CD14-positive monocyte (primary cell): ENCODE measurements around the gene C3orf52. TPM values are rescaled to one million over a fixed set of nuclear protein-coding genes. Genes with fewer than 3 reads are reported as not detected.

Source experiments
- DNase-seq, 3 donors: peaks; one replicate each; pipeline ENCODE4 v3.0.0-alpha.2; 2011 to 2022
- H2AFZ ChIP-seq: 2 replicates; pipeline ENCODE4 v1.6.0; 2012; ENCODE audit warnings: mild to moderate bottlenecking, low read depth, low read length, inconsistent platforms; ENCODE audit not compliant: insufficient read depth, poor library complexity, severe bottlenecking
- H3K27ac ChIP-seq, 2 donors: 1 replicate in 1 of 2; 2 replicates in 1 of 2; pipeline ENCODE4 v1.5.1; 2012 to 2013; ENCODE audit warnings: low read length in 2 of 2, control low read depth in 1 of 2, inconsistent platforms in 1 of 2, low read depth in 1 of 2, mild to moderate bottlenecking in 1 of 2
- H3K27me3 ChIP-seq, 2 donors: one replicate each; pipeline versions ENCODE4 v1.6.0 to v1.6.1; 2011 to 2013; ENCODE audit warnings: low read length in 2 of 2; ENCODE audit not compliant: control insufficient read depth in 2 of 2, insufficient read depth in 2 of 2
- H3K36me3 ChIP-seq, 2 donors: replicated peaks in 1 of 2; 1 replicate in 1 of 2; 2 replicates in 1 of 2; pipeline versions ENCODE4 v1.5.1 to v1.6.1; 2012 to 2013; ENCODE audit warnings: low read length in 2 of 2, control low read depth in 1 of 2, inconsistent platforms in 1 of 2, mild to moderate bottlenecking in 1 of 2; ENCODE audit not compliant: insufficient read depth in 2 of 2, control insufficient read depth in 1 of 2
- H3K4me1 ChIP-seq, 2 donors: 1 replicate in 1 of 2; 2 replicates in 1 of 2; pipeline versions ENCODE4 v1.5.1 to v1.6.1; 2012 to 2013; ENCODE audit warnings: low read length in 2 of 2, control low read depth in 1 of 2, inconsistent platforms in 1 of 2, mild to moderate bottlenecking in 1 of 2, moderate library complexity in 1 of 2; ENCODE audit not compliant: insufficient read depth in 2 of 2, control insufficient read depth in 1 of 2
- H3K4me2 ChIP-seq: replicated peaks from 2 replicates; pipeline ENCODE3; 2012; ENCODE audit warnings: low read length, moderate library complexity, mild to moderate bottlenecking; ENCODE audit not compliant: poor library complexity, severe bottlenecking; ENCODE audit errors: extremely low read depth
- H3K4me3 ChIP-seq, 3 experiments: fragments of 200-600 bp in 1 of 3; sonication (generic) in 1 of 3; replicated peaks in 1 of 3; 1 replicate in 2 of 3; 2 replicates in 1 of 3; pipeline ENCODE4 v1.5.1; 2011 to 2013; ENCODE audit warnings: low read length in 3 of 3, mild to moderate bottlenecking in 3 of 3, control low read depth in 2 of 3, low read depth in 2 of 3, inconsistent platforms in 1 of 3, moderate library complexity in 1 of 3
- H3K79me2 ChIP-seq: 2 replicates; pipeline ENCODE4 v1.6.0; 2012; ENCODE audit warnings: mild to moderate bottlenecking, control low read depth, inconsistent platforms, low read length, moderate library complexity; ENCODE audit not compliant: insufficient read depth
- H3K9ac ChIP-seq: 2 replicates; pipeline ENCODE4 v1.6.0; 2017; ENCODE audit warnings: low read length, mild to moderate bottlenecking; ENCODE audit not compliant: insufficient read depth, poor library complexity, severe bottlenecking
- H3K9me3 ChIP-seq, 2 donors: replicated peaks in 1 of 2; 1 replicate in 1 of 2; 2 replicates in 1 of 2; pipeline versions ENCODE4 v1.5.1 to v1.6.1; 2012 to 2013; ENCODE audit warnings: low read length in 2 of 2, control low read depth in 1 of 2; ENCODE audit not compliant: control insufficient read depth in 1 of 2, insufficient read depth in 1 of 2
- H4K20me1 ChIP-seq: 2 replicates; pipeline ENCODE4 v1.6.0; 2012; ENCODE audit warnings: mild to moderate bottlenecking, low read length, control low read depth, moderate library complexity; ENCODE audit not compliant: insufficient read depth
- H3K27ac Mint-ChIP-seq, 7 donors: one replicate each; pipeline ENCODE4 v1.8.0; 2020; ENCODE audit warnings: mild to moderate bottlenecking in 7 of 7, mixed read lengths in 7 of 7, moderate library complexity in 6 of 7, inconsistent platforms in 2 of 7
- H3K27me3 Mint-ChIP-seq, 3 donors: one replicate each; pipeline ENCODE4 v1.8.0; 2021 to 2022; ENCODE audit warnings: low read depth in 3 of 3, mild to moderate bottlenecking in 3 of 3, mixed read lengths in 3 of 3, moderate library complexity in 3 of 3, inconsistent platforms in 1 of 3
- H3K36me3 Mint-ChIP-seq, 2 donors: one replicate each; pipeline ENCODE4 v1.8.0; 2020; ENCODE audit warnings: mixed read lengths in 2 of 2, inconsistent platforms in 1 of 2, mild to moderate bottlenecking in 1 of 2
- H3K4me1 Mint-ChIP-seq: one replicate; pipeline ENCODE4 v1.8.0; 2020; ENCODE audit warnings: mild to moderate bottlenecking, mixed read lengths
- H3K4me3 Mint-ChIP-seq, 2 donors: one replicate each; pipeline ENCODE4 v1.8.0; 2020; ENCODE audit warnings: mild to moderate bottlenecking in 2 of 2, mixed read lengths in 2 of 2, moderate library complexity in 1 of 2
- H3K9me3 Mint-ChIP-seq, 7 donors: one replicate each; pipeline ENCODE4 v1.8.0; 2020 to 2022; ENCODE audit warnings: mixed read lengths in 7 of 7, mild to moderate bottlenecking in 6 of 7, moderate library complexity in 6 of 7, inconsistent platforms in 2 of 7
- WGBS: methylation state at CpG from one replicate; pipeline ENCODE4 v1.1.5; 2013; ENCODE audit warnings: missing lambda C conversion rate; ENCODE audit not compliant: insufficient coverage; 5-methylcytosine and 5-hydroxymethylcytosine counted together
- intact Hi-C, 2 donors: fragments of 100-400 bp; cut with micrococcal nuclease; formaldehyde crosslinking; loops; one replicate each; pipeline versions ENCODE4 v1.15.0 to v1.15.1; 2023
- polyA plus RNA-seq, 3 donors: library from polyadenylated mRNA; depleted of rRNA in 1 of 3; unstranded in 2 of 3; stranded (reverse) in 1 of 3; fragments of 300-500 nt in 2 of 3; fragments of >200 nt in 1 of 3; fragmentation: Illumina TruSeq in 2 of 3; gene quantifications; 1 replicate in 2 of 3; 2 replicates in 1 of 3; pipeline ENCODE4 v1.2.3, GENCODE V29; 2012 to 2021
- TF ChIP-seq, protein P1 (sequence below): fragments of 200-600 bp; IDR thresholded peaks from one replicate; pipeline ENCODE4 v1.8.0; 2022; ENCODE audit warnings: antibody characterized with exemption, mild to moderate bottlenecking

C3orf52 gene
- polyA plus RNA-seq, 3 donors = not detected

DNA sequence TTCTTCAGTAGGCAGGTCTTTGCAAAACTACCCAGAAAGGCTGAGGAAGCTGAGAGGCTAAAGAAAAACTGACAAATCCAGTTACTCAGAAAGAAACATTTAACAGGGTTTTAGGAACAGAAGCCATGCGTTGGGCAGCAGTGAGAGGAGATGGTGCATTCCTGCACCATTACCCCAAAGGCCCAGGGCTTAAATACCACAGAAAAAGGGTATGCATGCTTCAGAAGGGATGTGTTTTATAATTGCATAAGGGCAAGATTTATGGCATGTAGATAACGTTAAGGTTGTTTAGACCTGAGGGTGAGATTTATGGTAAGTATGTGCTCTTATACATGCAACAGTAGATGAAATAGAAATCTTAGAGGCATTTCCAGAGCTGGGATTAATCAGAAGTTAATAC lies 10.0 kb downstream of the C3orf52 start:
- no peak overlapping the region for H3K4me3 ChIP-seq
- no peak overlapping the region for H3K27ac ChIP-seq
- H3K9me3 ChIP-seq = peaks cover 0 to 5% of the 10 kb centered on the region in 2 donors
- no peaks in the 10 kb centered on the region for H3K36me3 ChIP-seq
- H3K27me3 ChIP-seq = peaks cover 76 to 91% of the 10 kb centered on the region in 2 donors
- H3K4me2 ChIP-seq = no peak overlapping the region
- H4K20me1 ChIP-seq = no peaks in the 10 kb centered on the region
- Mint-ChIP-seq H3K4me1 (peaks cover 10% of the 10 kb centered on the region), H3K36me3 (peaks cover 1 to 4% of the 10 kb centered on the region in 2 donors), H3K9me3 (peaks cover 0 to 16% (median 2%) of the 10 kb centered on the region in 7 donors), H3K27me3 (peaks cover 76 to 81% (median 81%) of the 10 kb centered on the region in 3 donors), H3K27ac (no peak overlapping the region), H3K4me3 (peak overlapping the region in 1 of 2 donors; percentile 66)
- H3K4me1 ChIP-seq = peaks cover 0 to 5% of the 10 kb centered on the region in 2 donors
- intact Hi-C loops = no loop called here
- no peak overlapping the region for H2AFZ ChIP-seq
- H3K79me2 ChIP-seq = no peaks in the 10 kb centered on the region
- TF ChIP-seq, protein P1, sequence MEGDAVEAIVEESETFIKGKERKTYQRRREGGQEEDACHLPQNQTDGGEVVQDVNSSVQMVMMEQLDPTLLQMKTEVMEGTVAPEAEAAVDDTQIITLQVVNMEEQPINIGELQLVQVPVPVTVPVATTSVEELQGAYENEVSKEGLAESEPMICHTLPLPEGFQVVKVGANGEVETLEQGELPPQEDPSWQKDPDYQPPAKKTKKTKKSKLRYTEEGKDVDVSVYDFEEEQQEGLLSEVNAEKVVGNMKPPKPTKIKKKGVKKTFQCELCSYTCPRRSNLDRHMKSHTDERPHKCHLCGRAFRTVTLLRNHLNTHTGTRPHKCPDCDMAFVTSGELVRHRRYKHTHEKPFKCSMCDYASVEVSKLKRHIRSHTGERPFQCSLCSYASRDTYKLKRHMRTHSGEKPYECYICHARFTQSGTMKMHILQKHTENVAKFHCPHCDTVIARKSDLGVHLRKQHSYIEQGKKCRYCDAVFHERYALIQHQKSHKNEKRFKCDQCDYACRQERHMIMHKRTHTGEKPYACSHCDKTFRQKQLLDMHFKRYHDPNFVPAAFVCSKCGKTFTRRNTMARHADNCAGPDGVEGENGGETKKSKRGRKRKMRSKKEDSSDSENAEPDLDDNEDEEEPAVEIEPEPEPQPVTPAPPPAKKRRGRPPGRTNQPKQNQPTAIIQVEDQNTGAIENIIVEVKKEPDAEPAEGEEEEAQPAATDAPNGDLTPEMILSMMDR = no peak
- no peak for DNase-seq
- no peak overlapping the region for H3K9ac ChIP-seq
- 100% methylated on average over 1 of the region's 2 CpGs for WGBS

DNA sequence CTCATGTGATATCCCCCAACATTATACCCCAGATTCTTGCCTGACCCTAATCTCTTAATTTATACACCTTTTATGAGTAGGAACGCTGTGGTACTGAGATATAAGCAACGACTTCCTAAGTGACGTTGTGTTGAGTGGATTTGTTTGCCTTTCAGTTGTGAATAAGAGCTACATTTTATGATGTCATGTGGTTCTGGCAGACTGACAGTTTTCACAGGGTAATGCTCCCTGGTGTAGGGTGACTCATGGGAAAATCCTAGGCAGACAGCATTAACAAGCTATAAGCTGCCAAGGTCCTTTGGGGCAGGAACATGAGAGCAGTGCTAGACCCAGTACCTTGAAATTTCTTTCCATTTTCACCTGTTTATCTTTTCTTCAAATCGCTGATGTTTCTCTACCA lies 11.2 kb downstream of the C3orf52 start:
- Mint-ChIP-seq H3K4me1 (peaks cover 8% of the 10 kb centered on the region), H3K27me3 (peaks cover 72 to 76% (median 72%) of the 10 kb centered on the region in 3 donors), H3K27ac (peak overlapping the region in 1 of 7 donors; percentile 9), H3K36me3 (peaks cover 0 to 4% of the 10 kb centered on the region in 2 donors), H3K9me3 (peaks cover 0 to 10% (median 2%) of the 10 kb centered on the region in 7 donors), H3K4me3 (peak overlapping the region in 1 of 2 donors; percentile 67)
- Histone ChIP-seq H3K79me2 (no peaks in the 10 kb centered on the region), H3K9ac (no peak overlapping the region), H3K36me3 (no peaks in the 10 kb centered on the region), H3K9me3 (peaks cover 0 to 5% of the 10 kb centered on the region in 2 donors), H3K4me3 (no peak overlapping the region), H3K27me3 (peaks cover 70 to 92% of the 10 kb centered on the region in 2 donors), H3K27ac (no peak overlapping the region), H4K20me1 (no peaks in the 10 kb centered on the region), H2AFZ (no peak overlapping the region), H3K4me1 (peaks cover 0 to 3% of the 10 kb centered on the region in 2 donors), H3K4me2 (no peak overlapping the region)
- intact Hi-C loops = no loop called here
- DNase-seq = peak; percentile 24 to 84 (median 28)
- 33% methylated on average over 3 of the region's 4 CpGs for WGBS
- TF ChIP-seq, protein P1 = no peak
